HCT116 (cell line): Measurements from ENCODE around the gene ARID5B. TPM values are rescaled to one million over a fixed set of nuclear protein-coding genes. Genes with fewer than 3 reads are reported as not detected.

Experiments used
- ATAC-seq: fragments of 200-7000 bp; cut with Tn5 transposase; 2 replicates; pipeline ENCODE4 v1.9.1; 2020; ENCODE audit warnings: mild to moderate bottlenecking, moderate library complexity
- BruUV-seq: library from RNA; stranded (reverse); fragments of 400-500 nt; replicated peaks from 2 replicates; lab custom pipeline; 2021; lab: Mats Ljungman, UMichigan
- CTCF ChIA-PET: fragments of 300-600 bp; sonication (Branson Sonifier 250); formaldehyde crosslinking; loops from one replicate; lab custom pipeline; 2021; ENCODE audit warnings: antibody characterized with exemption; lab: Charles Lee
- POLR2A ChIA-PET: fragments of 300-600, 350-600 bp; sonication (Branson Sonifier 250); formaldehyde crosslinking; loops from one replicate; lab custom pipeline; 2021; ENCODE audit warnings: antibody characterized with exemption; lab: Charles Lee
- RAD21 ChIA-PET, 2 experiments: fragments of 300-600 bp; sonication (Branson Sonifier 250); formaldehyde crosslinking; loops; one replicate each; lab custom pipeline; 2023; ENCODE audit warnings: low total read pairs in 2 of 2; ENCODE audit not compliant: uncharacterized antibody in 2 of 2, unreplicated experiment in 2 of 2, low non-redundant PET in 1 of 2; lab: Charles Lee
- DNase-seq: peaks from one replicate; pipeline ENCODE4 v3.0.0-alpha.2; 2010; ENCODE audit warnings: low read depth, low spot score
- H2AFZ ChIP-seq: fragments of 200-600 bp; shearing (Covaris generic), sonication (generic); 2 replicates; pipeline ENCODE4 v1.6.1; 2017; ENCODE audit warnings: low read depth, mixed run types, mixed read lengths, antibody characterized with exemption, low read length; ENCODE audit not compliant: poor library complexity, severe bottlenecking
- H3K27ac ChIP-seq: 2 replicates; pipeline ENCODE4 v1.5.1; 2012; ENCODE audit warnings: low read depth, low read length
- H3K27me3 ChIP-seq: fragments of 200-600 bp; sonication (generic); 2 replicates; pipeline ENCODE4 v1.6.1; 2016; ENCODE audit warnings: mixed run types, low read length, mixed read lengths; ENCODE audit not compliant: insufficient read depth
- H3K36me3 ChIP-seq, 2 experiments: fragments of 200-500 bp in 1 of 2; fragments of 200-600 bp in 1 of 2; sonication (Bioruptor generic) in 1 of 2; sonication (generic) in 1 of 2; 2 replicates each; pipeline versions ENCODE4 v1.5.1 to v1.6.1; 2014 to 2016; ENCODE audit warnings: low read length in 2 of 2, inconsistent platforms in 1 of 2, mixed read lengths in 1 of 2, mixed run types in 1 of 2; ENCODE audit not compliant: insufficient read depth in 2 of 2, control insufficient read depth in 1 of 2
- H3K4me1 ChIP-seq, 2 experiments: fragments of 200-600 bp in 1 of 2; sonication (generic) in 1 of 2; 2 replicates each; pipeline versions ENCODE4 v1.5.1 to v1.6.1; 2012 to 2017; ENCODE audit warnings: low read length in 2 of 2, inconsistent platforms in 1 of 2, mild to moderate bottlenecking in 1 of 2, mixed read lengths in 1 of 2, mixed run types in 1 of 2, moderate library complexity in 1 of 2; ENCODE audit not compliant: insufficient read depth in 2 of 2, control insufficient read depth in 1 of 2
- H3K4me2 ChIP-seq: fragments of 200-600 bp; sonication (generic); 2 replicates; pipeline ENCODE4 v1.6.1; 2017; ENCODE audit warnings: mixed run types, low read length, mixed read lengths
- H3K4me3 ChIP-seq, 2 experiments: fragments of 200-600 bp in 1 of 2; sonication (generic) in 1 of 2; replicated peaks in 1 of 2; 2 replicates each; pipeline ENCODE4 v1.5.1; 2011 to 2016; ENCODE audit warnings: low read length in 2 of 2, control low read depth in 1 of 2, low read depth in 1 of 2, mild to moderate bottlenecking in 1 of 2, mixed read lengths in 1 of 2, mixed run types in 1 of 2
- H3K79me2 ChIP-seq: fragments of 200-600 bp; sonication (generic); 2 replicates; pipeline ENCODE4 v1.6.1; 2017; ENCODE audit warnings: mild to moderate bottlenecking, mixed run types, low read length, moderate library complexity, mixed read lengths; ENCODE audit not compliant: insufficient read depth
- H3K9ac ChIP-seq: fragments of 200-600 bp; sonication (generic); 2 replicates; pipeline ENCODE4 v1.6.1; 2016; ENCODE audit warnings: low read length, mixed read lengths
- H3K9me2 ChIP-seq: fragments of 200-600 bp; sonication (generic), shearing (Covaris generic); 2 replicates; pipeline ENCODE4 v1.6.1; 2017; ENCODE audit warnings: mixed run types, mild to moderate bottlenecking, moderate library complexity; ENCODE audit not compliant: insufficient read depth
- H3K9me3 ChIP-seq, 2 experiments: fragments of 200-500 bp in 1 of 2; fragments of 200-600 bp in 1 of 2; sonication (Bioruptor generic) in 1 of 2; sonication (generic) in 1 of 2; 2 replicates each; pipeline ENCODE4 v1.6.1; 2014 to 2017; ENCODE audit warnings: low read length in 2 of 2, mixed read lengths in 2 of 2, inconsistent platforms in 1 of 2, low read depth in 1 of 2, mild to moderate bottlenecking in 1 of 2, mixed run types in 1 of 2, moderate library complexity in 1 of 2; ENCODE audit not compliant: control insufficient read depth in 1 of 2, insufficient read depth in 1 of 2
- H4K20me1 ChIP-seq: fragments of 200-600 bp; sonication (generic), shearing (Covaris generic); 2 replicates; pipeline ENCODE4 v1.6.1; 2017; ENCODE audit warnings: mixed run types, mild to moderate bottlenecking, moderate library complexity; ENCODE audit not compliant: insufficient read depth
- FOSL1 ChIP-seq: IDR thresholded peaks from 2 replicates; pipeline ENCODE4 v1.6.1; 2012; ENCODE audit warnings: low read depth
- SRF ChIP-seq: IDR thresholded peaks from 2 replicates; pipeline ENCODE4 v1.6.1; 2012; ENCODE audit warnings: low read depth
- ZNF274 ChIP-seq: fragments of 200-500 bp; sonication (Bioruptor generic); IDR thresholded peaks from 2 replicates; pipeline ENCODE4 v1.6.1; 2014; ENCODE audit warnings: mild to moderate bottlenecking, low read depth, low read length, inconsistent platforms
- intact Hi-C: fragments of 100-400 bp; cut with micrococcal nuclease; formaldehyde crosslinking; loops from 2 replicates; pipeline ENCODE4 v1.10.0; 2022
- total RNA-seq: library from RNA; stranded (reverse); gene quantifications from one replicate; pipeline ENCODE4 v1.2.1, GENCODE V29; 2021; ENCODE audit not compliant: unreplicated experiment
- TF ChIP-seq, protein P1 (sequence below): IDR thresholded peaks from 2 replicates; pipeline ENCODE4 v1.6.1; 2012
- TF ChIP-seq, protein P2 (sequence below): IDR thresholded peaks from 2 replicates; pipeline ENCODE4 v1.6.1; 2011; ENCODE audit warnings: mild to moderate bottlenecking, low read length, moderate library complexity; ENCODE audit not compliant: insufficient replicate concordance; ENCODE audit errors: extremely low read depth
- TF ChIP-seq, protein P3 (sequence below): IDR thresholded peaks from 2 replicates; pipeline ENCODE4 v1.6.1; 2012; ENCODE audit warnings: low read depth
- TF ChIP-seq, protein P4 (sequence below): IDR thresholded peaks from 2 replicates; pipeline ENCODE4 v1.6.1; 2012

ARID5B gene
- total RNA-seq, 1 experiment from 2014 or later: 4.7 TPM

DNA sequence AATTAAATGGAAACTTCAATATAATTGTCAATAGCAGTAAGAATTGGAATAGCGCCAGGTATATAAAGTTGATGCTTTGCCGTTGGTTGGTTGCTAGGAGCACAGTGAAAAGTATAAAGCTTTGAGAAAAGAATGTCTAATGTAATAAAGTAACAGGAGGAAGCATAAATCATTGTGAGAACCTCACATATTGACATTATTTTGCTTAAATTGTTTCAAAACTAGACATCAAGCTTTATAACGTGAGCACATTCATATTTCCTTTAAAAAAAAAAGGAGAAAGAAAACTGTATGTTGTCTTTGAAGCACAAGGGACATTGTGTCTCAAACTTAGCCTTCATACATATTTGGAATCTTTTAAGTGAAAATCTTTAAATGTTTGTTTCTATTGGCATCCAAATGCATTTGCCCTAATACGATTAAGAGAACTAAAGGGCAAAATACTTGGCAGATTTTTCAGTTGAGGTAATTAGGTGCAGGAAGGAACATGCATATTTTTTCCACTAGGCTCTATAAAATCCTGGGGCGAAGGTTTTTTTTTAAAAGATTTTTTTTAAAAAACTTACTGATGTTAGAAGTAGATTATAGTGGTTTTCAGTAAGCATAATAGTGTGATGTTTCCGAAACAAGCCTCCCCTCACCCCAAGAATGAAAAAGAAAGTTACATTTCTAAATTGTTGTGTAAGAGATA lies 92.4 kb downstream of the ARID5B start:
- ChIA-PET RAD21 (no interaction called here), CTCF (interaction anchor here (1.2 kb wide), 1 partner anchor 15 kb away, joined by 3 read pairs; no protein-coding TSS in a partner anchor), POLR2A (no interaction called here)
- Histone ChIP-seq H3K4me1 (no peaks in the 10 kb centered on the region), H3K27ac (no peak overlapping the region), H3K36me3 (no peaks in the 10 kb centered on the region), H3K9ac (no peak overlapping the region), H2AFZ (no peak overlapping the region), H3K27me3 (no peaks in the 10 kb centered on the region), H3K4me2 (no peak overlapping the region), H3K9me2 (no peaks in the 10 kb centered on the region), H4K20me1 (no peaks in the 10 kb centered on the region), H3K9me3 (no peaks in the 10 kb centered on the region), H3K79me2 (no peaks in the 10 kb centered on the region), H3K4me3 (no peak overlapping the region)
- no peak for TF ChIP-seq FOSL1
- TF ChIP-seq, protein P1, sequence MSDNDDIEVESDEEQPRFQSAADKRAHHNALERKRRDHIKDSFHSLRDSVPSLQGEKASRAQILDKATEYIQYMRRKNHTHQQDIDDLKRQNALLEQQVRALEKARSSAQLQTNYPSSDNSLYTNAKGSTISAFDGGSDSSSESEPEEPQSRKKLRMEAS: no peak
- TF ChIP-seq, protein P2, sequence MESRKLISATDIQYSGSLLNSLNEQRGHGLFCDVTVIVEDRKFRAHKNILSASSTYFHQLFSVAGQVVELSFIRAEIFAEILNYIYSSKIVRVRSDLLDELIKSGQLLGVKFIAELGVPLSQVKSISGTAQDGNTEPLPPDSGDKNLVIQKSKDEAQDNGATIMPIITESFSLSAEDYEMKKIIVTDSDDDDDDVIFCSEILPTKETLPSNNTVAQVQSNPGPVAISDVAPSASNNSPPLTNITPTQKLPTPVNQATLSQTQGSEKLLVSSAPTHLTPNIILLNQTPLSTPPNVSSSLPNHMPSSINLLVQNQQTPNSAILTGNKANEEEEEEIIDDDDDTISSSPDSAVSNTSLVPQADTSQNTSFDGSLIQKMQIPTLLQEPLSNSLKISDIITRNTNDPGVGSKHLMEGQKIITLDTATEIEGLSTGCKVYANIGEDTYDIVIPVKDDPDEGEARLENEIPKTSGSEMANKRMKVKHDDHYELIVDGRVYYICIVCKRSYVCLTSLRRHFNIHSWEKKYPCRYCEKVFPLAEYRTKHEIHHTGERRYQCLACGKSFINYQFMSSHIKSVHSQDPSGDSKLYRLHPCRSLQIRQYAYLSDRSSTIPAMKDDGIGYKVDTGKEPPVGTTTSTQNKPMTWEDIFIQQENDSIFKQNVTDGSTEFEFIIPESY: no peak
- TF ChIP-seq, protein P3, sequence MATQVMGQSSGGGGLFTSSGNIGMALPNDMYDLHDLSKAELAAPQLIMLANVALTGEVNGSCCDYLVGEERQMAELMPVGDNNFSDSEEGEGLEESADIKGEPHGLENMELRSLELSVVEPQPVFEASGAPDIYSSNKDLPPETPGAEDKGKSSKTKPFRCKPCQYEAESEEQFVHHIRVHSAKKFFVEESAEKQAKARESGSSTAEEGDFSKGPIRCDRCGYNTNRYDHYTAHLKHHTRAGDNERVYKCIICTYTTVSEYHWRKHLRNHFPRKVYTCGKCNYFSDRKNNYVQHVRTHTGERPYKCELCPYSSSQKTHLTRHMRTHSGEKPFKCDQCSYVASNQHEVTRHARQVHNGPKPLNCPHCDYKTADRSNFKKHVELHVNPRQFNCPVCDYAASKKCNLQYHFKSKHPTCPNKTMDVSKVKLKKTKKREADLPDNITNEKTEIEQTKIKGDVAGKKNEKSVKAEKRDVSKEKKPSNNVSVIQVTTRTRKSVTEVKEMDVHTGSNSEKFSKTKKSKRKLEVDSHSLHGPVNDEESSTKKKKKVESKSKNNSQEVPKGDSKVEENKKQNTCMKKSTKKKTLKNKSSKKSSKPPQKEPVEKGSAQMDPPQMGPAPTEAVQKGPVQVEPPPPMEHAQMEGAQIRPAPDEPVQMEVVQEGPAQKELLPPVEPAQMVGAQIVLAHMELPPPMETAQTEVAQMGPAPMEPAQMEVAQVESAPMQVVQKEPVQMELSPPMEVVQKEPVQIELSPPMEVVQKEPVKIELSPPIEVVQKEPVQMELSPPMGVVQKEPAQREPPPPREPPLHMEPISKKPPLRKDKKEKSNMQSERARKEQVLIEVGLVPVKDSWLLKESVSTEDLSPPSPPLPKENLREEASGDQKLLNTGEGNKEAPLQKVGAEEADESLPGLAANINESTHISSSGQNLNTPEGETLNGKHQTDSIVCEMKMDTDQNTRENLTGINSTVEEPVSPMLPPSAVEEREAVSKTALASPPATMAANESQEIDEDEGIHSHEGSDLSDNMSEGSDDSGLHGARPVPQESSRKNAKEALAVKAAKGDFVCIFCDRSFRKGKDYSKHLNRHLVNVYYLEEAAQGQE: no peak
- TF ChIP-seq, protein P4, sequence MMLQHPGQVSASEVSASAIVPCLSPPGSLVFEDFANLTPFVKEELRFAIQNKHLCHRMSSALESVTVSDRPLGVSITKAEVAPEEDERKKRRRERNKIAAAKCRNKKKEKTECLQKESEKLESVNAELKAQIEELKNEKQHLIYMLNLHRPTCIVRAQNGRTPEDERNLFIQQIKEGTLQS: no peak
- no peak for TF ChIP-seq ZNF274
- TF ChIP-seq SRF: no peak
- DNase-seq (no peak), ATAC-seq (no peak)
- no TSS peak for BruUV-seq
- intact Hi-C loops: no loop called here
